IMR-90 (cell line): ENCODE measurements around the gene DENND6B.

ENCODE experiments used
- BHLHE40 ChIP-seq: fragments of 150-350 bp; IDR thresholded peaks from 2 replicates; pipeline ENCODE4 v1.6.1; 2016; ENCODE audit warnings: mild to moderate bottlenecking, low read depth, low read length
- CEBPB ChIP-seq: IDR thresholded peaks from 2 replicates; pipeline ENCODE4 v1.6.1; 2012; ENCODE audit warnings: low read depth, low read length, improper control_type of control experiment
- CTCF ChIP-seq: conservative IDR thresholded peaks from 2 replicates; pipeline ENCODE4 v1.5.1; 2012; ENCODE audit warnings: mild to moderate bottlenecking, low read depth, low read length, improper control_type of control experiment
- FOS ChIP-seq: fragments of 150-350 bp; IDR thresholded peaks from 2 replicates; pipeline ENCODE4 v1.6.1; 2016; ENCODE audit warnings: low read depth, low read length
- MAZ ChIP-seq: IDR thresholded peaks from 2 replicates; pipeline ENCODE4 v1.6.1; 2012; ENCODE audit warnings: low read depth, mild to moderate bottlenecking, low read length, improper control_type of control experiment, moderate library complexity, borderline replicate concordance
- MXI1 ChIP-seq: IDR thresholded peaks from 2 replicates; pipeline ENCODE4 v1.6.1; 2012; ENCODE audit warnings: low read depth, mild to moderate bottlenecking, low read length, moderate library complexity, borderline replicate concordance
- POLR2A ChIP-seq: IDR thresholded peaks from 2 replicates; pipeline ENCODE4 v1.6.1; 2012; ENCODE audit warnings: mild to moderate bottlenecking, low read depth, low read length
- RAD21 ChIP-seq: IDR thresholded peaks from 2 replicates; pipeline ENCODE4 v1.6.1; 2012; ENCODE audit warnings: low read length, improper control_type of control experiment
- RCOR1 ChIP-seq: IDR thresholded peaks from 2 replicates; pipeline ENCODE4 v1.6.1; 2012; ENCODE audit warnings: mild to moderate bottlenecking, low read length, improper control_type of control experiment; ENCODE audit not compliant: insufficient replicate concordance
- RFX5 ChIP-seq: IDR thresholded peaks from 2 replicates; pipeline ENCODE4 v1.8.0; 2012; ENCODE audit warnings: low read depth, mild to moderate bottlenecking, low read length, moderate library complexity
- USF2 ChIP-seq: fragments of 150-350 bp; IDR thresholded peaks from 2 replicates; pipeline ENCODE4 v1.6.1; 2017; ENCODE audit warnings: mild to moderate bottlenecking, antibody characterized with exemption, low read length, low read depth
- TF ChIP-seq, protein P1 (sequence below): fragments of 150-350 bp; IDR thresholded peaks from 2 replicates; pipeline ENCODE4 v1.6.1; 2016; ENCODE audit warnings: low read depth, mild to moderate bottlenecking, low read length, moderate library complexity, borderline replicate concordance

DNA sequence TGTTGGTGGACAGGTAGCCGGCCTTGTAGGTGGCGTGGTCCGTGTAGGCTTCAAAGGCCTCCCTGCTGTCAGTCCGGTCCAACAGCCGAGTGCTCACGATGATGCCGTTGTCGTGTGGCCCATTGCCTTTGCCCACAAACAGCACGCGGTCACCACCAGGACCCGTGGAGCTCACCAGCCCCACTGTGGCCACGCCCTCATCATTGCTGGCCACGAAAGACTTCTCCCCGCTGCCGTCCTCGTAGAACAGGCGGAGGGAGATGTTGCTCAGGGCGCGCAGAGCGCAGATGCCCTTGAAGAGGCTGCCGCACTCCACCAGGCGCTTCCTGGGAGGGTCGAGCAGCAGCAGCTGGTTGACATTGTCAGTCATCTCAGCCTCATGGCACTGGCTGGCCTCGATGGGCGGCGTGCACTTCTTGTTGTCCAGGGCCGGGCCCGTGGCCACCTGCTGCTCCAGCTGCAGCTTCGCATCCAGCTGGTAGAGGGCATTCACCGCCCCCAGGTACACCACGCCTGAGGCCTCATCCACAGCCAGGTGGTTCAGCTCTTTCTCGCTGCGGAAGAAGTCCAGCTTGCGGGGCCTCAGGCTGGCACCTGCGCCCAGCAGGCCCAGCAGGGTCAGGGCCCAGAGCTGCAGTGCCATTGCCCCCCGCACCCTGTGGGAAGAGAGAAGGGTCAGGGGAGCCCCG, 36.7 kb downstream of the DENND6B start:
- TF ChIP-seq USF2 (no peak), POLR2A (no peak), CEBPB (no peak), CTCF (no peak), MAZ (no peak), RCOR1 (no peak), MXI1 (no peak), RAD21 (no peak), RFX5 (no peak), FOS (no peak), BHLHE40 (no peak)
- TF ChIP-seq, protein P1, sequence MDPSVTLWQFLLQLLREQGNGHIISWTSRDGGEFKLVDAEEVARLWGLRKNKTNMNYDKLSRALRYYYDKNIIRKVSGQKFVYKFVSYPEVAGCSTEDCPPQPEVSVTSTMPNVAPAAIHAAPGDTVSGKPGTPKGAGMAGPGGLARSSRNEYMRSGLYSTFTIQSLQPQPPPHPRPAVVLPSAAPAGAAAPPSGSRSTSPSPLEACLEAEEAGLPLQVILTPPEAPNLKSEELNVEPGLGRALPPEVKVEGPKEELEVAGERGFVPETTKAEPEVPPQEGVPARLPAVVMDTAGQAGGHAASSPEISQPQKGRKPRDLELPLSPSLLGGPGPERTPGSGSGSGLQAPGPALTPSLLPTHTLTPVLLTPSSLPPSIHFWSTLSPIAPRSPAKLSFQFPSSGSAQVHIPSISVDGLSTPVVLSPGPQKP: no peak
